Astrocyte of the spinal cord (primary cell): ENCODE results near the gene DHRS7B.
"Not testable (repeated sequence)": the region's sequence is repeated elsewhere in the genome, so short reads cannot be mapped to it uniquely, and the experiment has no call there.

Experiments
- DNase-seq: peaks from one replicate; pipeline ENCODE4 v3.0.0; 2011; ENCODE audit warnings: low read depth, low spot score
- H3K4me3 ChIP-seq: 2 replicates; pipeline ENCODE4 v1.5.1; 2011; ENCODE audit warnings: low read depth, mild to moderate bottlenecking, low read length, moderate library complexity
- in situ Hi-C: cut with HindIII; loops from 2 replicates; pipeline ENCODE4 v1.10.0; 2017; ENCODE audit warnings: low sequenced_read_pairs
- TF ChIP-seq, protein P1 (sequence below): IDR thresholded peaks from 2 replicates; pipeline ENCODE4 v1.5.1; 2012; ENCODE audit warnings: low read depth, mild to moderate bottlenecking, low read length, inconsistent platforms

Gene DHRS7B

DNA sequence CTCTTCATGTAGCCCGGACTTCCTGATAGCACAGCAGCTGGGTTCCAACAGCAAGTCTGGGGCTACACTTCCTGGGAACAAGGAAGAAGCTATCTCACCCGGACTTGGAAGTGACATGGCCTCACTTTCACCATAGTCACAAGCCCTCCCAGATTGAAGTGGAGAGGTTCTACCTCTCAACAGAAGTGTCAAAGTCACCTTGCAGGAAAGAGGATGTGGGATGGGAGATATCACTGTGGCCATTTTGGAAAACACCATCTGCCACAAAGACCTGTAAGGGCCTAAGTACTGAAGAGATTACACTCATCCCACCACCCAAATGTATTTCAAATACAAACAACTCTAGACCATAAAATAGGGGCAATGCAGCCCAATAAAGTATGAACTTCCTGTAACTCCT, 29.9 kb upstream of the DHRS7B start:
- no peak overlapping the region for H3K4me3 ChIP-seq
- DNase-seq = no peak
- TF ChIP-seq, protein P1, sequence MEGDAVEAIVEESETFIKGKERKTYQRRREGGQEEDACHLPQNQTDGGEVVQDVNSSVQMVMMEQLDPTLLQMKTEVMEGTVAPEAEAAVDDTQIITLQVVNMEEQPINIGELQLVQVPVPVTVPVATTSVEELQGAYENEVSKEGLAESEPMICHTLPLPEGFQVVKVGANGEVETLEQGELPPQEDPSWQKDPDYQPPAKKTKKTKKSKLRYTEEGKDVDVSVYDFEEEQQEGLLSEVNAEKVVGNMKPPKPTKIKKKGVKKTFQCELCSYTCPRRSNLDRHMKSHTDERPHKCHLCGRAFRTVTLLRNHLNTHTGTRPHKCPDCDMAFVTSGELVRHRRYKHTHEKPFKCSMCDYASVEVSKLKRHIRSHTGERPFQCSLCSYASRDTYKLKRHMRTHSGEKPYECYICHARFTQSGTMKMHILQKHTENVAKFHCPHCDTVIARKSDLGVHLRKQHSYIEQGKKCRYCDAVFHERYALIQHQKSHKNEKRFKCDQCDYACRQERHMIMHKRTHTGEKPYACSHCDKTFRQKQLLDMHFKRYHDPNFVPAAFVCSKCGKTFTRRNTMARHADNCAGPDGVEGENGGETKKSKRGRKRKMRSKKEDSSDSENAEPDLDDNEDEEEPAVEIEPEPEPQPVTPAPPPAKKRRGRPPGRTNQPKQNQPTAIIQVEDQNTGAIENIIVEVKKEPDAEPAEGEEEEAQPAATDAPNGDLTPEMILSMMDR = no peak
- in situ Hi-C loops = no loop called here

DNA sequence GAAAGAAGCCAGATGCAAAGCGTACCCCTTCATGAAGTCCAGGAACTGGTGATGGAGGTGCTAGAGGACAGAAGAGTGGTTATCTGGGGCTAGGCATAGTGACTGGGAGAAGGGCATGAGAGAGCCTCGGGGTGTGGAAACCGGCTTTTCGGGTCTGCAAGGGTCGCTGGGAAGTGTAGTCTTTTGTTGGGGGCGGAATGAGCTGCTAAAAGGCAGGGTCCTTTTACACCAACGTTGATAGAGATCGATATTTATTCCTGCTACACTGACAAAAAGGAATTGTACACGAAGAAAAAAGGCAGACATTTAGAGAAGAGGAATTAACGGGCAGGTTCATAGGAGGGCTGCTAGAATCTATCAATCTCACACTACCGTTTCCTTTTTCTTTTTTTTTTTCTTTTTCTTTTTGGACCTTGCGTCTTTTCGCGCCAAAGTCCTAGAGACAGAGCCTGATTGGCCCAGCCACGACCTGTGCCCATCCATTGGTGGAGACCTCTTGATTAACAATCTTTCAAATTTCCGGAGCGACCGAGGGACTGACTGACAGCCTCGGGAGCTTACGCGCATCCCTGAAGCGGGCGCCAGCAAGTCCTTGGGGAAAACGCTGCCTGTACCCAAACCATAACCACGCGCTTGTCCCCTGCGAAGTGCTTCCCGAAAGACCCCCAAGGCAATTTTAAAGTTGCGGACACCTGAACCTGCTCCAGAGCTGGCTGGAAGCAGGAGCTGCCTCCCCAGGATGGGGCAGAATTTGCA, 27.7 kb upstream of the DHRS7B start:
- TF ChIP-seq, protein P1 = no peak
- DNase-seq = peak; percentile 67
- in situ Hi-C loops = no loop called here
- H3K4me3 ChIP-seq = peak overlapping the region; percentile 60

GRCh38 chr17:21100636-21101035, 26.1 kb upstream of the DHRS7B start:
- H3K4me3 ChIP-seq = no peak overlapping the region
- TF ChIP-seq, protein P1 = no peak
- in situ Hi-C loops = no loop called here
- no peak for DNase-seq

DNA sequence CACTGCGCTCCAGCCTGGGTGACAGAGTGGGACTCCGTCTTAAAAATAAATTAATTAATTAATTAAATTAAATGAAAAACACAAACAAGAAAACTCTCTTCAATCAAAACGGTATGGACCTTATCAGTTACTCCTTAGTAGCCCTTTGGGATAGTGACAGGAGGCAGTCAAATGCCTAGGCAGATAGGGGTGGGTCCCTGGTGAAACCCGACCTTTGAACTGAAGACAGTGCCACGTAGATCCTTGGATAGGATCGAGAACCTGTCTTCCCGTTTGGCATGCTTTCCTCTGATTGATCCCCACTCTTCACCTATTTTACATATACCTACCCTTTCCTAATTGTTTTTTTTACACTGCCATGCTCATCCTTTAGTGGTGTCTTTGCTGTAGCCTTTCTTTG, 22.2 kb upstream of the DHRS7B start:
- no peak overlapping the region for H3K4me3 ChIP-seq
- no peak for DNase-seq
- TF ChIP-seq, protein P1 = no peak
- in situ Hi-C loops = no loop called here

- in situ Hi-C loops = no loop called here
- no peak overlapping the region for H3K4me3 ChIP-seq
- TF ChIP-seq, protein P1 = no peak
- DNase-seq = no peak
Measured at GRCh38 chr17:21105064-21105894, 21.5 kb upstream of the DHRS7B start.

DNA sequence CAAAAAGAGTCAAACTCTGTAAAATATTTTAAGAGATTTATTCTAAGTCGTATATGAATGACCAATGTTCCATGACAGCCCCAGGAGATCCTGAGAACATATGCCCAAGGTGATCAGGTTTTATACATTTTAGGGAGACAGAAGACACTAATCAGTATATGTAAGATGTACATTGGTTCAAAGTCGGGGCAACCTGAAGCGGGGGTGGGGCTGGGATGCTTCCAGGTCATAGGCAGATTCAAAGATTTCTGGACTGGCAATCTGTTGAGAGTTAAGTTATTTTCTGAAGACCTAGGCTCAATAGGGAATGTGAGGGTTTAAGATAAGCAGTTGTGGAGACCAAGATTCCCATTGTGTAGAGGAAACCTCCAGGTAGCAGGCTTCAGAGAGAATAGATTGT, 20.4 kb upstream of the DHRS7B start:
- no peak overlapping the region for H3K4me3 ChIP-seq
- in situ Hi-C loops = no loop called here
- TF ChIP-seq, protein P1 = no peak
- DNase-seq = no peak

DNA sequence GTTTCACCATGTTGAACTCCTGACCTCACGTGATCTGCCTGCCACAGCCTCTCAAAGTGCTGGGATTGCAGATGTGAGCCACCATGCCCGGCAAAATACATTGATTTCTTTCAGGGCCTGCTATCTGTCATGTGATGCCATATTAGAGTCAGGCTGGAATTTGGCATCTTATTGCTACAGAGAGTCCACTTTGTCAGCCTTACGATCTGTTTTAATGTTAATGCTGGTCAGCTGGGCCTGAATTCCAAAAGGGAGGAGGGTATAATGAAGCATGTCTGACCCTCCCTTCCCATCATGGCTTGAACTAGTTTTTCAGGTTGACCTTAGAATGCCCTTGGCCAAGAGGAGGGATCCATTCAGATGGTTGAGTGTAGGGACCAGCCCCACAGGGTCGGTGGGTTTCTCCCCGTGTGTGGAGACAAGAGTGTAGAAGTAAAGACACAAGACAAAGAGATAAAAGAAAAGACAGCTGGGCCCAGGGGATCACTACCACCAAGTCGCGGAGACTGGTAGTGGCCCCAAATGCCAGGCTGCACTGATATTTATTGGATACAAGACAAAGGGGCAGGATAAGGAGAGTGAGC, 19.6 kb upstream of the DHRS7B start:
- in situ Hi-C loops, H3K4me3 ChIP-seq, DNase-seq: not testable (repeated sequence)
